Transverse colon (tissue), 4 donors: ENCODE data around the gene PECR. TPM values are rescaled to one million over a fixed set of nuclear protein-coding genes. Genes with fewer than 3 reads are reported as not detected.
"Not testable (repeated sequence)": the region's sequence is repeated elsewhere in the genome, so short reads cannot be mapped to it uniquely, and the experiment has no call there.

Experiments used
- DNase-seq: peaks from one replicate; pipeline ENCODE4 v3.0.0-alpha.2; 2019
- H3K27ac ChIP-seq, 4 donors: fragments of 200-600 bp; sonication (generic); 2 replicates each; pipeline ENCODE4 v1.5.1; 2016 to 2018; ENCODE audit warnings: inconsistent platforms in 4 of 4
- H3K27me3 ChIP-seq: fragments of 200-600 bp; sonication (generic); 2 replicates; pipeline ENCODE4 v1.5.1; 2017; ENCODE audit warnings: inconsistent platforms
- H3K36me3 ChIP-seq, 4 donors: fragments of 200-600 bp; sonication (generic); 2 replicates each; pipeline ENCODE4 v1.5.1; 2017 to 2019; ENCODE audit warnings: inconsistent platforms in 4 of 4
- H3K4me1 ChIP-seq, 4 donors: fragments of 200-600 bp; sonication (generic); 2 replicates each; pipeline ENCODE4 v1.5.1; 2017 to 2020; ENCODE audit warnings: inconsistent platforms in 4 of 4
- H3K4me3 ChIP-seq, 4 donors: fragments of 200-600 bp; sonication (generic); 1 replicate in 1 of 4; 2 replicates in 3 of 4; pipeline versions ENCODE4 v1.5.1 to v1.6.1; 2017 to 2019; ENCODE audit warnings: inconsistent platforms in 4 of 4
- H3K9me3 ChIP-seq, 2 donors: fragments of 200-600 bp; sonication (generic); 2 replicates each; pipeline ENCODE4 v1.5.1; 2017 to 2019; ENCODE audit warnings: inconsistent platforms in 2 of 2
- CTCF ChIP-seq, 5 experiments: fragments of 200-600 bp in 3 of 5; fragments of 450-650 bp in 2 of 5; sonication (generic) in 3 of 5; IDR thresholded peaks; 1 replicate in 2 of 5; 2 replicates in 3 of 5; pipeline ENCODE4 v1.5.1; 2016 to 2017; ENCODE audit warnings: antibody characterized with exemption in 5 of 5, inconsistent platforms in 3 of 5, mild to moderate bottlenecking in 2 of 5, moderate library complexity in 1 of 5
- EP300 ChIP-seq: sonication (generic); formaldehyde crosslinking; IDR thresholded peaks from one replicate; pipeline ENCODE4 v1.6.1; 2017; ENCODE audit warnings: antibody characterized with exemption, low read depth
- POLR2A ChIP-seq: fragments of 450-650 bp; IDR thresholded peaks from one replicate; pipeline ENCODE4 v1.6.1; 2016; ENCODE audit warnings: antibody characterized with exemption, mild to moderate bottlenecking, moderate library complexity
- POLR2AphosphoS5 ChIP-seq, 3 donors: sonication (generic); formaldehyde crosslinking; IDR thresholded peaks; one replicate each; pipeline ENCODE4 v1.6.1; 2016; ENCODE audit warnings: antibody characterized with exemption in 3 of 3
- WGBS, 2 donors: methylation state at CpG; one replicate each; pipeline ENCODE4 v1.1.5; 2018; ENCODE audit warnings: low coverage in 1 of 2; 5-methylcytosine and 5-hydroxymethylcytosine counted together
- in situ Hi-C, 4 donors: fragments of 200-750 bp; cut with MboI; loops; one replicate each; pipeline versions ENCODE4 v1.15.0 to v1.15.1; 2017; ENCODE audit warnings: low sequenced_read_pairs in 3 of 4, low pct_ligation_motif_present in 1 of 4, low pct_unique_long_range_greater_than_20kb in 1 of 4
- intact Hi-C: fragments of 100-400 bp; cut with DNase I; formaldehyde crosslinking; loops from one replicate; pipeline ENCODE4 v1.15.1; 2023; ENCODE audit warnings: low total_unique reads
- total RNA-seq, 4 donors: library from RNA; depleted of rRNA; stranded (reverse); fragments of >200 nt; gene quantifications; one replicate each; pipeline ENCODE4 v1.1.0, GENCODE V29; 2016

The PECR gene
- total RNA-seq, 4 donors from 2014 or later = 10.3 to 137 (median 25.8) TPM

GRCh38 chr2:216081012-216081411 is 597 bp downstream of the PECR start:
- in situ Hi-C loops (no loop called here), intact Hi-C loops (no loop called here)
- Histone ChIP-seq H3K27me3 (no peaks in the 10 kb centered on the region), H3K4me1 (peaks cover 3 to 28% (median 12%) of the 10 kb centered on the region in 4 donors), H3K27ac (peak overlapping the region; percentile 58 to 71 (median 70)), H3K36me3 (no peaks in the 10 kb centered on the region), H3K4me3 (peak overlapping the region; percentile 57 to 91 (median 62)), H3K9me3 (no peaks in the 10 kb centered on the region)
- DNase-seq = no peak
- WGBS, 2 donors = 19 to 20% methylated on average over 1 of the region's 1 CpG
- TF ChIP-seq POLR2A = no peak

- in situ Hi-C loops, H3K9me3 ChIP-seq, intact Hi-C loops, H3K27ac ChIP-seq, H3K36me3 ChIP-seq, H3K4me3 ChIP-seq, H3K27me3 ChIP-seq, DNase-seq: not testable (repeated sequence)
- WGBS, 2 donors = 94 to 97% methylated on average over 9 to 10 of the region's 10 CpGs
- H3K4me1 ChIP-seq = peaks cover 3 to 38% (median 15%) of the 10 kb centered on the region in 4 donors
These were observed 1.6 kb downstream of the PECR start for GRCh38 chr2:216080048-216080447.

GRCh38 chr2:216078776-216079175 is 2.8 kb downstream of the PECR start:
- H3K27ac ChIP-seq = no peak overlapping the region
- no peak overlapping the region for H3K4me3 ChIP-seq
- 47 to 56% methylated on average over 1 of the region's 1 CpG for WGBS, 2 donors
- no peaks in the 10 kb centered on the region for H3K9me3 ChIP-seq
- DNase-seq = no peak
- in situ Hi-C loops = no loop called here
- no peaks in the 10 kb centered on the region for H3K36me3 ChIP-seq
- intact Hi-C loops = no loop called here
- peak in 2 of 3 donors; percentile 27 to 58 for TF ChIP-seq POLR2AphosphoS5 (IDR thresholded peaks at IDR 0.05)
- no peak for TF ChIP-seq POLR2A
- H3K4me1 ChIP-seq = peaks cover 3 to 40% (median 15%) of the 10 kb centered on the region in 4 donors
- no peaks in the 10 kb centered on the region for H3K27me3 ChIP-seq

- in situ Hi-C loops (no loop called here), intact Hi-C loops (no loop called here)
- H3K27ac ChIP-seq = peak overlapping the region; percentile 0 to 55 (median 10)
- 54 to 55% methylated on average over 3 to 6 of the region's 6 CpGs for WGBS, 2 donors
- H3K4me1 ChIP-seq = peaks cover 0 to 27% (median 10%) of the 10 kb centered on the region in 4 donors
- no peak overlapping the region for H3K4me3 ChIP-seq
- DNase-seq = no peak
- no peaks in the 10 kb centered on the region for H3K36me3 ChIP-seq
- H3K27me3 ChIP-seq = no peaks in the 10 kb centered on the region
- TF ChIP-seq EP300 (no peak), POLR2A (no peak), POLR2AphosphoS5 (IDR thresholded peaks at IDR 0.05) (no peak), CTCF (IDR thresholded peaks at IDR 0.05) (no peak)
- no peaks in the 10 kb centered on the region for H3K9me3 ChIP-seq
These were observed 5.8 kb downstream of the PECR start for GRCh38 chr2:216075510-216076485.

GRCh38 chr2:216074794-216075193 is 6.8 kb downstream of the PECR start:
- 50 to 67% methylated on average over 1 of the region's 1 CpG for WGBS, 2 donors
- in situ Hi-C loops = no loop called here
- Histone ChIP-seq H3K27ac (no peak overlapping the region), H3K36me3 (no peaks in the 10 kb centered on the region), H3K4me3 (no peak overlapping the region), H3K4me1 (peaks cover 0 to 20% (median 7%) of the 10 kb centered on the region in 4 donors), H3K9me3 (no peaks in the 10 kb centered on the region), H3K27me3 (no peaks in the 10 kb centered on the region)
- no peak for TF ChIP-seq EP300
- no peak for TF ChIP-seq CTCF (IDR thresholded peaks at IDR 0.05)
- no peak for TF ChIP-seq POLR2A
- TF ChIP-seq POLR2AphosphoS5 (IDR thresholded peaks at IDR 0.05) = no peak
- intact Hi-C loops = no loop called here
- no peak for DNase-seq
